ENCODE data around the gene LBHD1. TPM values are rescaled to one million over a fixed set of nuclear protein-coding genes. Genes with fewer than 3 reads are reported as not detected.

The LBHD1 gene
- total RNA-seq, 1 experiment from 2014 or later = 10.4 TPM

DNA sequence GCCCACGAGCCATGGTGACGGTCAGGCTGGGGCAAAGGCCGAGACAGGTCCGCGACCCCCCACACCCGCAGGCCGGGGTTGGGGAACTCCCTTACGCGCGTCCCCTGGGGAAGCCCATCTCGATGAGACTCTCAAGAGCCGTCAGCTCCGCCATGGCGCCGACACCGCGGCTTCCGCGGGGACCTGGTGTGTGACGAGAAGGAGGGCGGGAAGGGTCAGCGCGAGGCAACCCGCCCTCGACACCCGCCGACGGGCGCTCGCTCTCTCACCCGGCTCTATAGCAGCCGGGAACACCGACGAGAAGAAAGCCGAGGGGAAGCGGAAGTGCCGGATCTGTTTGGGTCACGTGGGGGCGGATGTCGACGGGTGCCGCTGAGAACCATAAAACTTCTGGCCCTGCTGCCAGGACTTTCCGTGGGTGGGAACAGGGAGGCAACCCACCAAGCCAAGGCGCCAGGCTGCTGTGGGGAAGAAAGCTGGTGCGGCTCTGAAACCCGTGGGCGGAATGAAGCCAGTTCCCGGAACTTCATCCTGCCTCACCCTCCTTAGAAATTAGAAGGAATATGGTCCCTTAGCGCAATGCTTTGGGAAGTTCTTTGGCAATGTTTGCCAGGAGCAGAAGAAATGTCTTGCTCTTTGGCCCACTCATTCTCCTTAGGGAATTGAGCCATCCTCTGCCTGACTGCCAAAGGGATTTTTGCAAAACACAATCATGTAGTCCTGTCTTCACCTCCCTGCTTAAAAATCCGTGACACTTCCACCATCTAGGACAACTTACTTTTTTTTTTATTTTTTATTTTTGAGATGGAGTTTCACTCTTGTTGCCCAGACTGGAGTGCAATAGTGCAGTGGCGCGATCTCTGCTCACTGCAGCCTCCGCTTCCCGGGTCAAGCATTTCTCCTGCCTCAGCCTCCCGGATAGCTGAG is 7.0 kb upstream of the LBHD1 start, which contains the start of gene UBXN1:
Gene UBXN1, minus strand, starts transcription at position 304 of the 927 bp plus-strand sequence. Its CDS starts 150 bp downstream, at position 154.
- H4K20me1 ChIP-seq (ENCODE audit: control insufficient read depth, insufficient read depth, insufficient read length) = no peaks in the 10 kb centered on the region

More for the DNA sequence above, 7.0 kb upstream of the LBHD1 start, which contains the start of gene UBXN1:
- Histone ChIP-seq H3K14ac (ENCODE audit: insufficient read depth, low read length) (peak within 1 kb of the TSS; percentile 66), H4K5ac (ENCODE audit: insufficient read length, low read depth, low read length) (peak within 1 kb of the TSS; percentile 19), H2BK20ac (ENCODE audit: low read depth, low read length, poor library complexity, severe bottlenecking) (no peak within 1 kb of the TSS), H3K18ac (ENCODE audit: insufficient read length, low read depth, low read length) (peak within 1 kb of the TSS; percentile 72), H4K91ac (ENCODE audit: insufficient read length, low read depth, low read length) (no peak within 1 kb of the TSS), H4K8ac (replicated peaks; ENCODE audit: insufficient read length, low read depth, low read length) (no peak within 1 kb of the TSS), H2AFZ (ENCODE audit: low read length) (no peak within 1 kb of the TSS), H3K56ac (ENCODE audit: insufficient read length, low read depth, low read length) (no peak within 1 kb of the TSS), H3K4me1 (ENCODE audit: insufficient read depth, low read length) (no peaks in the 10 kb centered on the region), H3K4ac (ENCODE audit: low read depth, low read length) (no peak within 1 kb of the TSS), H3K4me2 (ENCODE audit: insufficient read depth, insufficient read length, low read length) (peak within 1 kb of the TSS; percentile 79), H2BK5ac (ENCODE audit: insufficient read length, low read length) (no peak within 1 kb of the TSS), H2BK120ac (ENCODE audit: low read depth, low read length, poor library complexity, severe bottlenecking) (no peak within 1 kb of the TSS), H3K79me1 (ENCODE audit: insufficient read depth, low read depth, low read length, poor library complexity, severe bottlenecking) (no peaks in the 10 kb centered on the region), H2AK5ac (ENCODE audit: insufficient read length, low read length) (no peak within 1 kb of the TSS), H2BK15ac (ENCODE audit: low read depth, low read length) (no peak within 1 kb of the TSS), H2BK12ac (ENCODE audit: insufficient read length, low read depth, low read length) (no peak within 1 kb of the TSS), H3K23ac (ENCODE audit: insufficient read length, low read depth, low read length) (no peak within 1 kb of the TSS), H3K27me3 (ENCODE audit: insufficient read depth, low read length) (no peaks in the 10 kb centered on the region), H3K9me3 (ENCODE audit: control insufficient read depth, low read depth, low read length) (no peaks in the 10 kb centered on the region), H3K9ac (ENCODE audit: extremely low read depth, insufficient read length, low read length) (peak within 1 kb of the TSS; percentile 86), H3T11ph (ENCODE audit: low read length) (no peak within 1 kb of the TSS), H3K79me2 (ENCODE audit: insufficient read depth, low read length) (no peaks in the 10 kb centered on the region), H3K23me2 (ENCODE audit: insufficient read length, low read depth, low read length, poor library complexity, severe bottlenecking) (peaks cover 8% of the 10 kb centered on the region), H3K27ac (ENCODE audit: insufficient read length, low read depth, low read length) (peak within 1 kb of the TSS; percentile 12)
- Mint-ChIP-seq H3K9me3 (0 out of 5 replicates have a peak, but pooled peaks cover 0 to 2% of the 10 kb centered on the region in 2 experiments), H3K27me3 (ENCODE audit: low read depth) (no peaks in the 10 kb centered on the region), H3K27ac (peak within 1 kb of the TSS; percentile 70 to 96 (median 91); a peak in 6 of 7 replicates), H3K4me3 (peak within 1 kb of the TSS; percentile 85 to 92), H3K4me1 (peaks cover 15 to 20% of the 10 kb centered on the region in 2 experiments), H3K36me3 (ENCODE audit: insufficient read depth in 1 of 3, low read depth in 3 of 3) (peaks cover 14 to 35% (median 33%) of the 10 kb centered on the region in 3 experiments; a peak in 6 of 7 replicates)
- peak; percentile 81 for DNase-seq
- TF ChIP-seq, protein P1, sequence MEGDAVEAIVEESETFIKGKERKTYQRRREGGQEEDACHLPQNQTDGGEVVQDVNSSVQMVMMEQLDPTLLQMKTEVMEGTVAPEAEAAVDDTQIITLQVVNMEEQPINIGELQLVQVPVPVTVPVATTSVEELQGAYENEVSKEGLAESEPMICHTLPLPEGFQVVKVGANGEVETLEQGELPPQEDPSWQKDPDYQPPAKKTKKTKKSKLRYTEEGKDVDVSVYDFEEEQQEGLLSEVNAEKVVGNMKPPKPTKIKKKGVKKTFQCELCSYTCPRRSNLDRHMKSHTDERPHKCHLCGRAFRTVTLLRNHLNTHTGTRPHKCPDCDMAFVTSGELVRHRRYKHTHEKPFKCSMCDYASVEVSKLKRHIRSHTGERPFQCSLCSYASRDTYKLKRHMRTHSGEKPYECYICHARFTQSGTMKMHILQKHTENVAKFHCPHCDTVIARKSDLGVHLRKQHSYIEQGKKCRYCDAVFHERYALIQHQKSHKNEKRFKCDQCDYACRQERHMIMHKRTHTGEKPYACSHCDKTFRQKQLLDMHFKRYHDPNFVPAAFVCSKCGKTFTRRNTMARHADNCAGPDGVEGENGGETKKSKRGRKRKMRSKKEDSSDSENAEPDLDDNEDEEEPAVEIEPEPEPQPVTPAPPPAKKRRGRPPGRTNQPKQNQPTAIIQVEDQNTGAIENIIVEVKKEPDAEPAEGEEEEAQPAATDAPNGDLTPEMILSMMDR (conservative IDR thresholded peaks at IDR 0.05) = no peak
- no CpG with 5 or more reads among the region's 55 CpGs for WGBS (ENCODE audit: extremely low coverage, insufficient read length, low lambda C conversion rate)

Data from H9 (cell line).